NCI-H187 treated with DMSO at 0.1 percent for 48 hours (cell line): Measurements from ENCODE around the gene EED.
"Not testable (repeated sequence)": the region's sequence is repeated elsewhere in the genome, so short reads cannot be mapped to it uniquely, and the experiment has no call there.

Experiments
- DNase-seq: peaks from one replicate; lab custom pipeline; 2025; lab: John Stamatoyannopoulos, UW

EED gene

DNA sequence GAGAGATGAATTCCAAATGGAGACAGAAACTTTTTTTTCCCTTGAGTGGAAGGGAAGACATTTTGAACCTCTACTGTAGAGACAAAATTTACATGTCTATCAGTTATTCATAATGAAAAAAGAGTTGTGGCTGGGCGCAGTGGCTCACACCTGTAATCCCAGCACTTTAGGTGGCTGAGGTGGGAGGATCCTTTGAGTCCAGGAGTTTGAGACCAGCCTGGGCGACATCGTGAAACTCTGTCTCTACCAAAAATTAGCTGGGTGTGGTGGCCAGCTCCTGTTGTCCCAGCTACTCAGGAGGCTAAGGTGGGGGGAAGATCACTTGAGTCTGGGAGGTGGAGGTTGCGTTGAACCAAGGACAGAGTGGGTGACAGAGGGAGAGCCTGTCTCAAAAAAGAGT lies 4.1 kb downstream of the EED start:
- DNase-seq: no peak

DNA sequence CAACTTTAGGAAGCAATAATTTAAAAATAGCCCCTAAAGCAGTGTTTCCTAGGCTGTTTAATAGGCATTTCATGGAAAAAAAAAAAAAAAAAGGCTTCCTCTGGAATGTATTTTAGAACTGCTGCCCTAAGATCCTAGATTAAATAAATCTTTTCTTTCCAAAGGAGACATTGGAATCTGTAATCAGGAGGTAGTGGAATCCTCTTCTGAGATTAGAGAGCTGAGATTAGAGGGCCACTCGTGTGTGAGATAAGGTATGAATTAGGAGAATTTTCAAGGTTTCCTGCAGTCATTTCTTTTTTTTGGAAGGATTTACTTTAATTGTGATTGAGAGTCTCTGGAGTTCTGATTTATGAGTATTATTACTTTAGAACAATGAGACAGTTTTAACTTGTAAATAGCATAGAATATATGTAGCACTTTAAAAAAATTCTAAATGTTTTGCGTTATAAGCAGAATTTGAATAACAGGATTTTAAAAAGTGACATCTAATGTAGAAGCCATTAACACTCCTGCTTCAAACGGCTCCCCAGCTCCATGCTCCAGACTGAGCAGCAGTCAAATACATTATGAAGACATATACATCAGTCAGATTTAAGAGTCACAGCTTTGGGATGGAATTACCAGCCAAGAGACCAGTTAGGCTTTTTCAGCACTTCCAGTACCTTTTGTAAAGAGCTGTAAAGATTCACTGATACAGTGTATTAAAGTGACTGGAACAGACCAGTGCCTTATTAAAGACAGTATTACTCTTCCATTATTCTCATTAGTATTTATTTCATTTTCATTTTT lies 5.0 kb downstream of the EED start:
- DNase-seq: no peak

DNA sequence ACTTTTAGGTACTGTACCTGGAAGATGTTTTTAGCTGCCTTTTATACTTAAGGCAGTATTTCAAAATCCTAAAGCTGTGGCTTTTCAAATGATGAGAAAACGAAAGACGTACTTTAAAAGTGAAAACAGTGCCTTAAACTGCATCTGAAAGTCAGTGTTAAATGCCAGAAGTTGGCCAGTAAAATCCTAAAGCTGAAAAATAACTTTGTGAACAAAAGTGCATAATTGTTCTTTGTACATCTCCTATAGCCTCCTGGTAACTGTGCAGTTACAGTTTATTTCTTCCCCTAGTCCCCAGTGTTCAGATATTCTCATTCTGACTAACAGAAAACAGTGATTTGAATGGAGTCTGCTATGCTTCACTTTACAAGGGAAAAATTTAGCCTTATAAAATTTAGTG lies 6.8 kb downstream of the EED start:
- DNase-seq: no peak

DNA sequence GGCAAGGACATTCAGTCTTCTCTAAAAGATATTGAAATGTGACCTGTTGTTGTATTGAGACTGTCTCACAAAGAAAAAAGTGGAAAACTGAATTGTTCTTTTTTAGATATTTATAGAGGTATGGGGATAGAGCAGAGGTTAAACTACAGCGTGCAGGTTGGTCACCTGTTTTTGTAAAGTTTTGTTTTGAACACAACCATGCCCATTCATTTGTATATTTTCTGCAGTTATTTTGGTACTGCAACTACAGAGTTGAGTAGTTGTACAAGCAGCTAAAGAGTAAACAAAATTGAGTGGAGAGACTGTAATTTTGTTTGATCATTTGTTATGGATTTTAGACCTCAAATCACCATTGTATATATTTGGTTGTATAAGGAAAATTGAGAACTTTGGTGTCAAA lies 11.3 kb downstream of the EED start:
- no peak for DNase-seq

DNA sequence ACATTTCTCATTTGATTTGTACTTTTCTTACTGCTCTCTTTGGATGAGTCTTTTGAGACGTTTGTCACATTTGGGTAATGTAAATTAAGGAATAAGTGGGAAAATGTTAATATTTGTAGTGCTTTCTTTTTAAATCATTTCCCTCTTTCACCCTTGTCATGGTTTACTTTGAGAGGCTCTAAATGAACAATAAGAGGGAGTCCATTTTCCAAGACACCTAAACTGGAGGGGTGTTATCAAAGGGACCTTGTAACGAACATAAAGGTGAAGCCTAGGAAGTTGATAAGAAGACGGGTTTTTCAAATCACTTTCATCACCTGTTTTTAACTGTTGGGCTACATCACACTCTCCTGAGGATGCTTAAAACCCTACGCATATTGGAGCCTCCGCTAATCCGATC lies 12.1 kb downstream of the EED start:
- no peak for DNase-seq

DNA sequence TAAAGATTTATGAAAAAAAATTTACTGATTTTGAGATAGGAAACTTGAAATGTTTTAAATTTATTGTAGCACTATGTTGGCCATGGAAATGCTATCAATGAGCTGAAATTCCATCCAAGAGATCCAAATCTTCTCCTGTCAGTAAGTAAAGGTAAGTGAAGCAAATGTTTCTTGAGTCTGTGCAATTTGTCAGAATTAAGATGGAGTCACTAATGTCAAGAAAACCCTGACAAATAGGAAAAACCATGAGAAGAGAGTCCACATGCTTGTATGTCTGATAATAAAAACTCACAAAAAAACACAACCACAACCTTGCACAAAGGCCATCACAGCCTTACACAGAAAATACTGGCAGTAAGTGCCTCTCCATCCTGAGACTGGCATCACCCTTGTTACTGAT lies 12.9 kb downstream of the EED start:
- no peak for DNase-seq

DNA sequence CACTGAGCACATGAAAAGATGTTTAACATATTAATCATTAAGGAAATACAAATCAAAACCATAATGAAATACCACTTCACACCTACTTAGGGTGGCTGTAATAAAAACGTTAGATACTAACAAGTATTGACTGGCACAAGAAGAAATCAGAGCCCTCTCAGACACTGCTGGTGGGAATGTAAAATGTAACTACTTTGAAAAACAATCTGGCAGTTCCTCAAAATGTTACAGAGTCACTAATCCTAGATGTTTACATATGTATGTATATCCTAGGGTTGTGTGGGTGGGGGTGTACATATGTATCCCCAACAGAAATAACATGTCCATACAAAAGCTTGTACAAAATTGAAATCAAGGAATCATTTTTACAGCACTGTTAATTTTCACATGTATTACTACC lies 15.2 kb downstream of the EED start:
- DNase-seq: no peak

DNA sequence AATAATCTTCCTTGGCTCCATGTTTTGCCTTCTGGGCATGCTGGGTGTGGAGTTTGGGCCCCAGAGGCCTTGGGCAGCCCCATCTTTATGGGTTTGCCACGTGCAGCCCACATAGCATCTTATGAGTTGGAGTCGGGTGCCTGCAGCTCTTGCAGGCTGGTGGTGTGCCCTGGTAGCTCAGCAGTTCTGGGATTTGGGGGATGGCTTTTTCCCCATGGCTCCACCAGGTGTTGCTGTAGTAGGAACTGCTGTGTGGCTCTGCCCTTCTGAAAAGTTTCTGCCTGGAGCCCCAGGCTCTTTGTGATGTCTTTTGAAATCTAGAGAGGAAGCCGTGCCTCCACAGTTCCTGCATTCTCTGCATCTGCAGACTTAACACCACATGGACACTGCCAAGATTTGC lies 16.8 kb downstream of the EED start:
- DNase-seq: no peak

DNA sequence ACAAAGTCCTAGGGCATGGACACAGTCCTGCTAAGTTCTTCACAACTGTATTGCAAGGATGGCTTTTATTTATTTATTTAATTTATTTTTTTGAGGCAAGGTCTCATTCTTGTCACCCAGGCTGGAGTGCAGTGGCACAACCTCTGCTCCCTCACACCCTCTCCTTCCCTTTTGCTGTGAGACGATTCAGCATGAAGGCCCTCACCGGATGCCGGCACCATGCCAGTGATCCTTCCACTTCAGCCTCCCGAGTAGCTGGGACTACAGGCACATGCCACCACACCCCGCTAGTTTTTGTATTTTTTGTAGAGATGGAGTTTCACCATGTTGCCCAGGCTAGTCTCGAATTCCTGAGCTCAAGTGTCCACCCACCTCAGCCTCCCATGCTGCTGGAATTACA lies 17.8 kb downstream of the EED start:
- DNase-seq: no peak

DNA sequence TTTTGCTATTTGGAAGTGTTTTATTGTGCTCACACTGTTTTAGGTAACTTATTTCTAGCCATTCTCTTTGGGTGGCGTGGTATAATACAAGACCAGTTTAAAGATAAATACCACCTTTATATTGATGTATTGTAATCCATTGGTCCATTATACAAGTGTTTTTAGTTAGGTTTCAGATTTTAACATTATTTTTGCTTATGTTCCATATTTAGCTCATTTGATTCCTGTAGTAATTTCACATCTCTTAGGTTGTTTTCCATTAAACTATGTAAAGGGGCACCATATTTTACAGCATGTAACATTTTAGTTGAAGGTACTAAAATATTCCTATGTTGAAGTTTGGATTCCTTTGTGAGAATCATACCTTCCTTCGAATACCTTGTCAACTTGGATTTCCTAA lies 20.1 kb downstream of the EED start:
- DNase-seq: no peak

DNA sequence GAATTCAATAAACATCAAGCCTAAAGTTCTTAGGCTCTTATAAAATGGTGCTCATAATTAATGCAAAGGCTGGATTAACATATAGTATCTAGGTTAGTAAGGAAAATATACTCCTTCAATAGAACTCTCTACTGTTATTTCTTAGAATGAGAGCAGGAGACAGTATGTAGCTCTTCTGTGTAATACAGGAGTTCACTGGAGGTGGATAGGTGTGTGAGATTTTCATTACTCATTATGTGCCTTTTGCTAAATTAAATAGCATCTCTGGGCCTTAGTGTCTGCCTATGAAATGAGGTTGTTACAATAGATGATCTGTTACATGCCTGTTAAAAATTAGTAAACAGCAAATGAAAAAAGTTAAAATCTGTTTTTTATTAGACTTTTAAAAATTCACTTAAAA lies 20.6 kb downstream of the EED start:
- no peak for DNase-seq

DNA sequence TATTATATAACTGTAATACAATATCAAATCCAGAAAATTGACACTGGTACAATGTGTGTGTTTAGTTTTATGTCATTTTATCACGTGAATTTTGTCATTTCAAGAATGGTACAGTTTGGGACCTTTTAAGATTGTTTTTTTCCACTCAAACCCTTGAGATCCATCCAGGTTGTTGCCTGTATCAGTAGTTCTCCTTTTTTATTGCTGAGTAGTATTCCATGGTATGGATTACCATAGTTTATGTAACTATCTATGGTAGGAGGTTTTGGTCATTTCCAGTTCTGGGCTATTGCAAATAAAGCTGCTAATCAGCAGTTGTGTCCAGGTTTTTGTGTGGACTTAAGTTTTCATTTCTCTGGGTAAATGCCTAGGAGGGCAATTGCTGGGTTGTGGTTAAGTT lies 25.1 kb downstream of the EED start:
- DNase-seq: no peak

DNA sequence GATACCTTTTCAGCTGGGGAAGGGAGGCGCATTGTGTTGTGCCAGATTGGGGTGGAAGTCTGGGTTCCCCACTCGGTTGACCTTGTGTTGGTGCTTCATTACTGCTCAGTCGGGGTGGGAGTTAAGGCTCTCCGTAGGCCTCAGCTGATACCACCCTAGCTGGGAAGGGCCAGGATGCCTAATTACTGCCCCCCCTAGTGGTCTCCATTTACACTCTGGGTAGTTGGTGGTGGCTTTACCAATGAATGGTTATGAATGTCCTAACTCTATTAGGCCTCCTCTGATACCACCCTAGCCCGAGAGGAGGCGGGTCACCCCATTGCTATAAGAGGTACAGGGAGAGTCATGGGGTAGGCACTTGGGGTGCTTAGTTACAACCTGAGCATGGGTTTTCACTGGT lies 29.9 kb downstream of the EED start:
- no peak for DNase-seq

DNA sequence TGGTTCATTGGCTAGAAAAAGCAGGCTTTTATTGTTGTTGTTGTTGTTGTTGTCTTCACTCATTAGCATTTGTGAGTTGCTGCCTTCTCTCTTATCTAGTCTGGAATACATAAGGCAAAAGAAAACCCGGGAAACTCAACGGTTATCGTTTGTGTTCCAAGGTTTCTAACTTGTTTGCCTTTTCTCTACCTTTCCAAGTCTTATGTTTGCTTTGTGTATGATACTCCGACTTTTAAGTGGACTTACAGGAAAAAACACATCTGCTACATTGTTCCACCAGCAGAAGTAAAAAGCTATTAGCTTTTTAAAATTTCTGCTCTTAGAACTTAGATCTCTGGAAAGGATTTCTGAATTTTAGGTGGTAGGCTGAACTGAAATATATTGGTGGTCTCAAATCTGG lies 30.4 kb downstream of the EED start:
- DNase-seq: no peak

DNA sequence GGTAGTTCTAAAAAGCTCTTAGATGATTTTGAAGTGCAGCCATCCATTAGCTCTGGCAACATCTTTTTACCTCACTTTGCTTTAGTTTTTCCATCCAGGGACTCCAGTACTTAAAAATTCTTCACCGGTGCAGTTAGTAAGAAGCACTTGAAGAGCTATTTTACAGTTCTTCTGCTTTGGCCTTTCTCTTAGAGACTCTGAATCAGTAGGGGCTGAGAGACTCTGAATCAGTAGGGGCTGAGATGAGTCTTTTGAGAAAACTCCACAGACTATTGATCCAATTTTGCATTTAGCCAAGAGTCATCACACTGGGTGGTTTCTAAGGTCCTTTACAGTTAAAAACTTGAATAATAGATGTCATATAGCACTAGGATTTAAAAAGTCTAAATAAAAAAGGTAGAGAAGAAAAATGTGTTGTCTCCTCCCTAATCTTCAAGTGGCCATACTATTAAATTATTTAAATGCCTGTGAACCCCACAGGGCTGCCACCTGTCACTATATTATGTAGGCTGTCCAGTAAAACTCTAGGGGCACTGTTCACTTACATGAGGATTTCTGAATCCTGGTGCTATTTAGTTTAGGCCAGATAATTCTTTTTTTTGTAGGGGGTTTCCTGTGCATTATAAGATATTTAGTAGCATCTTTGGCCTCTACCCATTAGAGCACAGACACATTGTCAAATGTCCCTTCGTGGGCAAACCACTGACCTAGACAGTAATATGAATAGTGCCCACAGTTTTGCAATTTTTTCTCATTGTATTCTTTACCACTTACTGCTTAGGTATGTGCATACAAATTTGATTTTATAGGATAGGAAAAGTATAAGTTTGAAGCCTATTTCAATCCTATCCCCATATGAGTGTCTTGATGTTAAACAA lies 31.2 kb downstream of the EED start:
- DNase-seq: no peak

DNA sequence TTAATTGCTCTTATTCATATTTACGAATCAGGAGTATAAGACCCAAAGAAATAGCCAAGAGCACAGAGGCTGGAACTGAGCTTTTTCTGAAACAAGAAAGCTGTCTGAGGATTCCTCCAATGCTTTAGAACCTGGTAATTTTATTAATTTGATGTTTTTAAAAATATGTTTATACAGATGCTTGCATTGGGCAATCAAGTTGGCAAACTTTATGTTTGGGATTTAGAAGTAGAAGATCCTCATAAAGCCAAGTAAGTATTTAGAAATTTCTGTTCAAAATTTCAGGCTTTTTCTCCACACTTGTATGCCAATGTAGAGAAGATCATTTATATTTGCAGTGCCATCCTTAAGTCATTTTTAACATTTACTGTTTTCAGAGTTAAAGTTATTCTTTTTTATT lies 33.2 kb downstream of the EED start:
- no peak for DNase-seq

DNA sequence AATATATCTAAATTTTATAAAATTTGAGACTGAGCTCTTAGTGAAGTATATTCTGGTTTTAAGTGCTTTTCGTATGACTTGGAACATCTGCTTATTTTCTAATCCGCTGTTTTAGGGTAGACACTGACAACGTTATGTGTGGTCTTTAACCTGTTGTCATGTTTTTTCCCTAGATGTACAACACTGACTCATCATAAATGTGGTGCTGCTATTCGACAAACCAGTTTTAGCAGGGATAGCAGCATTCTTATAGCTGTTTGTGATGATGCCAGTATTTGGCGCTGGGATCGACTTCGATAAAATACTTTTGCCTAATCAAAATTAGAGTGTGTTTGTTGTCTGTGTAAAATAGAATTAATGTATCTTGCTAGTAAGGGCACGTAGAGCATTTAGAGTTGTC lies 33.7 kb downstream of the EED start:
- DNase-seq: no peak

DNA sequence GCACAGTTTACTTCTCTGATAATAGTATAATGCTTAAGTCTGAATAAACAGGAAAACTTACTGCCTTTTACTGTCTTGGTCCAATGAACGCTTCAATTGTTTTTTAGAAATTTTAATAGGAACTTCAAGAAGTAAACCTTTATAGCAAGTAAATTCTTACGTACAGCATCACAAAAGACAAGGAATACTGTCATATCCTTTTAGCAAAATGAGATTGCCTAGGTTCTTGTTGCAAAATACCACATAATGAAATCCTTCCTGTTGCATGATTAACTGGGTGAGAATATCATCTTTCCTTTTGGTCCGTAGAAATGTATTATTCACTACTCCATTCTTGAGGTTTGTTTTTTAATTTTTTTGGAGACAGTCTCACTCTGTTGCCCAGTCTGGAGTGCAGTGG lies 35.2 kb downstream of the EED start:
- DNase-seq: no peak

DNA sequence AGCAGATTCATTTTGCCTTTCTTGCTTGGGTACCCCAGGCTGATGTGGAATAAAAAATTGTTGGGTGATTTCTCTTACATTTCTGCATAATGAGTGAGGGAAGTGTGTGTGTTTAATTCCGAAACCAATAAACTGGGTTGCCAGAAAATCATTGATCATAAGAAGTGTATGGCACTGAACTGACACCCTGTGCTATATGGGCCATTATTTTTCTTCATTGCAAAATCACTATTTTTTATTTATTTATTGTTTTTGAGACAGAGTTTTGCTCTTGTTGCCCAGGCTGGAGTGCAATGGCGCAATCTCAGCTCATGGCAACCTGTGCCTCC lies 42.9 kb downstream of the EED start:
- DNase-seq: no peak

DNA sequence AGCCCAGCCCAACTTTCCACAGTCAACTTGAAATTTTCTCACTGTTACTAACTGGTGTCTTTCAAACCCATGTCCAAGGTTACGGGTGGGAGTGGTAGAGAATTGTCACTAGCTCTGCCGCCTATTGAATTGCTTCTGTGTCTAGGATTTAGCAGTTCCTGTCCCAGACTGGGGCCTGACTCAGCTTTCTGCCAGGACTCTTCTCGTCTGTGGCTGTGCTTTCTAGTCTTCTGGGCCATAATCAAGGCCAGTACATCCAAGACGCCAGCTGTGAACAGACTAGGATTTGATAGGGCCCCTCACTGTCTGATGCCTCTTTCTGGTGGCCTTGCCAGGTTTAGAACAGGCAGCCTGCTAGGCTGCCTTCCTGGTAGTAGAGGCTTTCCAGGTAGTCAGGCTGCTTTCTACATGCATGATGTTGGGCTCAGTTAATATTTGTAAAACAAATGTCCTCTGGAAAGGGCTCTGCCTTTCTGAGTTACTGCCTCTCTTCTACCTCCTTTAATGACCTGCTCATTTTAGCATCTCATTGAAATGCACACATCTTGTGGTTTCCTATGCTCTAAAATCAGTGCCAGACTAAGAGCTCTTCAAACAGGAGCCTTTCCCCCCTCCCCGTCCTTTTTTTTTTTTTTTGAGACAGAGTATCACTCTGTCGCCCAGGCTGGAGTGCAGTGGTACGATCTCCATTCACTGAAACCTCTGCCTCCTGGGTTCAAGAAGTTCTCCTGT lies 44.4 kb downstream of the EED start:
- no peak for DNase-seq

DNA sequence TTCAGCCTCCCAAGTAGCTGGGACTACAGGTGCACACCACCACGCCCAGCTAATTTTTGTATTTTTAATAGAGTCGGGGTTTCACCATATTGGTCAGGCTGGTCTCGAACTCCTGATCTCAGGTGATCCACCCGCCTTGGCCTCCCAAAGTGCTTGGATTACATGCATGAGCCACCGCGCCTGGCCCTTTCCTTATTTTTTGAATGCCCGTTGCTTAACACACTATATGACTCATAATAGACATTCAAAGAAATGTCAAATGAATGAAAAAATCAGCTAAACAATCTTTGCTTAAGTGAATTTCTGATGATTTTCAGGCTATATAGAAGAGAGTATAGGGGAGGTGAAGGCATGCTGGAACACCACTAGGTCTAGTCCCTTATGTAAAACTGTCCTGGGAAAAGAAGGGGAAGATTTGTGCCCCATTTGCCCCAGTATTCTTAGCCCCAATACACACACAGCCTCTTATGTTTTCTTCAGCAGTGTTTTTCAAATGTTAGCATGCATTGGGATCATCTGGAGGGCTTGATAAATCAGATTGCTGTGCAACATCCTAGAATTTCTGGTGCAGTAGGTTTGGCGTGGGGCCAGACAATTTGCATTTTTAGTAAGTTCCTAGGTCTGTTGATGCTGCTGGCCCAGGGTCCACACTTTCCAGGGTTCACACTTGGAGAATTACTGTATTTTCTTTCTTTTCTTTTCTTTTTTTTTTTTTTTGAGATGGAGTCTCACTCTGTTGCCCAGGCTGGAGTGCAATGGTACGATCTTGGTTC lies 45.1 kb downstream of the EED start:
- not testable (repeated sequence) for DNase-seq
